PC-3 (cell line): ENCODE results near the gene SORL1. TPM values are rescaled to one million over a fixed set of nuclear protein-coding genes. Genes with fewer than 3 reads are reported as not detected.

Source experiments
- ATAC-seq: fragments of 200-7000 bp; cut with Tn5 transposase; 2 replicates; pipeline ENCODE4 v1.9.1; 2020; ENCODE audit warnings: mild to moderate bottlenecking, moderate library complexity
- BruUV-seq: library from RNA; stranded (reverse); fragments of 400-500 nt; replicated peaks from 2 replicates; lab custom pipeline; 2021; lab: Mats Ljungman, UMichigan
- CTCF ChIA-PET: fragments of 300-600 bp; sonication (Branson Sonifier 250); formaldehyde crosslinking; loops from one replicate; lab custom pipeline; 2022; ENCODE audit warnings: antibody characterized with exemption; lab: Charles Lee
- POLR2A ChIA-PET: fragments of 300-600 bp; sonication (Branson Sonifier 250); formaldehyde crosslinking; loops from one replicate; lab custom pipeline; 2022; ENCODE audit warnings: antibody characterized with exemption; ENCODE audit not compliant: unreplicated experiment; lab: Charles Lee
- DNase-seq: peaks from one replicate; pipeline ENCODE4 v3.0.0-alpha.2; 2015
- H2AFZ ChIP-seq: fragments of 300-600 bp; sonication (generic); 2 replicates; pipeline ENCODE4 v1.6.0; 2016; ENCODE audit warnings: antibody characterized with exemption, low read length
- H3F3A ChIP-seq: fragments of 300-600 bp; sonication (generic); one replicate; pipeline ENCODE4 v1.6.0; 2017; ENCODE audit warnings: antibody characterized with exemption, low read length, control low read depth, mild to moderate bottlenecking; ENCODE audit not compliant: unreplicated experiment
- H3K27ac ChIP-seq: fragments of 300-600 bp; sonication (generic); 2 replicates; pipeline ENCODE4 v1.5.1; 2016; ENCODE audit warnings: mild to moderate bottlenecking, low read length
- H3K27me3 ChIP-seq: fragments of 300-600 bp; sonication (generic); 2 replicates; pipeline ENCODE4 v1.6.1; 2016; ENCODE audit warnings: low read length, mixed read lengths
- H3K36me3 ChIP-seq: fragments of 300-600 bp; sonication (generic); 2 replicates; pipeline ENCODE4 v1.6.1; 2016; ENCODE audit warnings: low read depth, mixed run types, low read length, mixed read lengths
- H3K4me1 ChIP-seq: fragments of 300-600 bp; sonication (generic); 2 replicates; pipeline ENCODE4 v1.5.1; 2016; ENCODE audit warnings: low read length; ENCODE audit not compliant: insufficient read depth
- H3K4me2 ChIP-seq: fragments of 300-600 bp; sonication (generic); 2 replicates; pipeline ENCODE4 v1.6.0; 2016; ENCODE audit warnings: low read length
- H3K4me3 ChIP-seq: fragments of 300-600 bp; sonication (generic); 2 replicates; pipeline ENCODE4 v1.5.1; 2016; ENCODE audit warnings: mild to moderate bottlenecking, low read length, mixed read lengths
- H3K79me2 ChIP-seq: fragments of 300-600 bp; sonication (generic); 2 replicates; pipeline ENCODE4 v1.6.1; 2017; ENCODE audit warnings: low read length, mixed read lengths
- H3K9ac ChIP-seq: fragments of 300-600 bp; sonication (generic); 2 replicates; pipeline ENCODE4 v1.6.0; 2016; ENCODE audit warnings: mild to moderate bottlenecking, low read length
- H3K9me2 ChIP-seq: fragments of 300-600 bp; sonication (generic); replicated peaks from 2 replicates; pipeline ENCODE4 v1.6.1; 2016; ENCODE audit warnings: mixed run types, low read length, mixed read lengths
- H3K9me3 ChIP-seq: fragments of 300-600 bp; sonication (generic); 2 replicates; pipeline ENCODE4 v1.6.1; 2016; ENCODE audit warnings: low read length, mixed read lengths
- H4K20me1 ChIP-seq: fragments of 300-600 bp; sonication (generic); 2 replicates; pipeline ENCODE4 v1.6.1; 2016; ENCODE audit warnings: low read length, mixed read lengths
- CTCF ChIP-seq: fragments of 300-600 bp; sonication (generic); conservative IDR thresholded peaks from 2 replicates; pipeline ENCODE4 v1.5.1; 2017; ENCODE audit warnings: antibody characterized with exemption, low read depth, mild to moderate bottlenecking, low read length
- EZH2 ChIP-seq: fragments of 300-600 bp; sonication (generic); IDR thresholded peaks from one replicate; pipeline ENCODE4 v1.6.1; 2017; ENCODE audit warnings: antibody characterized with exemption, mild to moderate bottlenecking, low read length; ENCODE audit not compliant: unreplicated experiment
- EZH2phosphoT487 ChIP-seq: fragments of 300-600 bp; sonication (generic); IDR thresholded peaks from 2 replicates; pipeline ENCODE4 v1.6.1; 2018; ENCODE audit warnings: mild to moderate bottlenecking, antibody characterized with exemption, low read length, borderline replicate concordance
- intact Hi-C: fragments of 100-400 bp; cut with micrococcal nuclease; formaldehyde crosslinking; loops from 2 replicates; pipeline ENCODE4 v1.9.0; 2023
- total RNA-seq: library from RNA; depleted of rRNA; stranded (reverse); fragments of >200 nt; gene quantifications from 2 replicates; pipeline ENCODE4 v1.2.3, GENCODE V29; 2014

Gene SORL1
- total RNA-seq, 1 experiment from 2014 or later: 53.7 TPM

DNA sequence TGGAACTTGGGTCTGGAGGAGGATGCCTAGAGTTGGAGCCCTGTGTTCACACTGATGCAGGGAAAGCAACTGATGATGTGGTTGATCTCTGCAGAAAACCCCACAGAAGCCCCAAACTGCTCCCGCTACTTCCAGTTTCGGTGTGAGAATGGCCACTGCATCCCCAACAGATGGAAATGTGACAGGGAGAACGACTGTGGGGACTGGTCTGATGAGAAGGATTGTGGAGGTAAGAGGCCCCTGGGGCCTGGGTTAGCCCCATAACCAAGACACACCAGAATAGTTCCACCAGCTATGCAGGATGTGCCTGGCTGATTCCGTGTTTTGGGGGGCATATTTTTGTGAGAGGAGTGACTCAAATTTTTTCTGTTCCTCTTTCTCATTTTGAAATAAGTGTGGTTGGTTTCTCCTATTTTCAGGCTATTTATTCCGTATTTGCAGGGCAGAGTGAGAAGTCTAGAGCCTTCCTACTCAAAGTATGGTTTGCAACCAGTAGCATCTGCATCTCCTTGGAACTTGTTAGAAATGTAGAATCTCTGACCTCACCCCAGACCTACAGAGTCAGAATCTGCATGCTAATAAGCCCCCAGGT is 137.9 kb downstream of the SORL1 start:
- TF ChIP-seq CTCF: no peak
- no peak for TF ChIP-seq EZH2
- no peak for TF ChIP-seq EZH2phosphoT487
- H3K4me3 ChIP-seq: no peak overlapping the region
- no peaks in the 10 kb centered on the region for H3K27me3 ChIP-seq
- no peaks in the 10 kb centered on the region for H4K20me1 ChIP-seq
- ChIA-PET POLR2A (no interaction called here), CTCF (no interaction called here)
- intact Hi-C loops: loop anchor here (2.0 to 5.0 kb wide), 3 partner anchors 123 to 393 kb away; no protein-coding TSS in a partner anchor
- no peak overlapping the region for H3K4me2 ChIP-seq
- H3K79me2 ChIP-seq: no peaks in the 10 kb centered on the region
- peaks cover 33% of the 10 kb centered on the region for H3K36me3 ChIP-seq
- H3K27ac ChIP-seq: no peak overlapping the region
- no peak overlapping the region for H3K9ac ChIP-seq
- no peaks in the 10 kb centered on the region for H3K9me2 ChIP-seq
- H3F3A ChIP-seq: no peaks in the 10 kb centered on the region
- ATAC-seq: no peak
- peaks cover 22% of the 10 kb centered on the region for H3K4me1 ChIP-seq
- BruUV-seq: no TSS peak
- no peak for DNase-seq
- H2AFZ ChIP-seq: no peak overlapping the region
- H3K9me3 ChIP-seq: no peaks in the 10 kb centered on the region

- no peaks in the 10 kb centered on the region for H3K79me2 ChIP-seq
Measured at GRCh38 chr11:121590772-121591404, 138.8 kb downstream of the SORL1 start.

More at GRCh38 chr11:121590772-121591404, 138.8 kb downstream of the SORL1 start:
- no peaks in the 10 kb centered on the region for H3K9me3 ChIP-seq
- ChIA-PET CTCF (interaction anchor here (0.6 to 1.1 kb wide), 4 partner anchors 144 to 269 kb away, joined by 3 to 4 read pairs (median 4); no protein-coding TSS in a partner anchor), POLR2A (no interaction called here)
- H3K27me3 ChIP-seq: no peaks in the 10 kb centered on the region
- H3K9ac ChIP-seq: no peak overlapping the region
- no peaks in the 10 kb centered on the region for H3K9me2 ChIP-seq
- H3K36me3 ChIP-seq: peaks cover 34% of the 10 kb centered on the region
- no peak overlapping the region for H2AFZ ChIP-seq
- peaks cover 28% of the 10 kb centered on the region for H3K4me1 ChIP-seq
- intact Hi-C loops: loop anchor here (1.0 to 5.0 kb wide), 6 partner anchors 124 to 394 kb away; no protein-coding TSS in a partner anchor
- H3K4me3 ChIP-seq: no peak overlapping the region
- H3K4me2 ChIP-seq: no peak overlapping the region
- H3F3A ChIP-seq: no peaks in the 10 kb centered on the region
- BruUV-seq: no TSS peak
- no peak for DNase-seq
- TF ChIP-seq EZH2 (no peak), CTCF (no peak), EZH2phosphoT487 (no peak)
- H4K20me1 ChIP-seq: no peaks in the 10 kb centered on the region
- H3K27ac ChIP-seq: no peak overlapping the region
- ATAC-seq: no peak
